Measurements from ENCODE around the gene KCNA10. TPM values are rescaled to one million over a fixed set of nuclear protein-coding genes. Genes with fewer than 3 reads are reported as not detected.

The KCNA10 gene
- total and polyA plus RNA-seq, 10 donors = 0.28 TPM; not detected in 9

DNA sequence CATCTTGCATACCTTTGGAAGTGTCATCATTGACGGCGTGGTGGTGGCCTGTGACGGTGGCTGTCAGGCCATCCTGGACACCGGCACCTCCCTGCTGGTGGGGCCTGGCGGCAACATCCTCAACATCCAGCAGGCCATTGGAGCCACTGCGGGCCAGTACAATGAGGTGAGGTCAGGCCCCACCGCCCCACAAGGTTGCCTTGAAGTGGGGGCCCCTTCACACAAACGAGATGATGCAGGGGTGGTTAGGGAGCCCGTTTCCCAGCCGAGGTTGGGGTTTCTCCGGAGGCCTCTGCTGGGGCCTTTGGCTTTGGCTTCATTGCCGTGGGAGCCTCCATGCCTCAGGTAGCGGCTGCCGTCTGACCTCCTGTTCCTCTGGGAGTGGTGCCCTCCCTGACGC is 29.6 kb downstream of the KCNA10 start:
- TF ChIP-seq POLR2AphosphoS5 (IDR thresholded peaks at IDR 0.05) (no peak), POLR2A (IDR thresholded peaks at IDR 0.05) (no peak)
- TF ChIP-seq, protein P1, sequence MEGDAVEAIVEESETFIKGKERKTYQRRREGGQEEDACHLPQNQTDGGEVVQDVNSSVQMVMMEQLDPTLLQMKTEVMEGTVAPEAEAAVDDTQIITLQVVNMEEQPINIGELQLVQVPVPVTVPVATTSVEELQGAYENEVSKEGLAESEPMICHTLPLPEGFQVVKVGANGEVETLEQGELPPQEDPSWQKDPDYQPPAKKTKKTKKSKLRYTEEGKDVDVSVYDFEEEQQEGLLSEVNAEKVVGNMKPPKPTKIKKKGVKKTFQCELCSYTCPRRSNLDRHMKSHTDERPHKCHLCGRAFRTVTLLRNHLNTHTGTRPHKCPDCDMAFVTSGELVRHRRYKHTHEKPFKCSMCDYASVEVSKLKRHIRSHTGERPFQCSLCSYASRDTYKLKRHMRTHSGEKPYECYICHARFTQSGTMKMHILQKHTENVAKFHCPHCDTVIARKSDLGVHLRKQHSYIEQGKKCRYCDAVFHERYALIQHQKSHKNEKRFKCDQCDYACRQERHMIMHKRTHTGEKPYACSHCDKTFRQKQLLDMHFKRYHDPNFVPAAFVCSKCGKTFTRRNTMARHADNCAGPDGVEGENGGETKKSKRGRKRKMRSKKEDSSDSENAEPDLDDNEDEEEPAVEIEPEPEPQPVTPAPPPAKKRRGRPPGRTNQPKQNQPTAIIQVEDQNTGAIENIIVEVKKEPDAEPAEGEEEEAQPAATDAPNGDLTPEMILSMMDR (IDR thresholded peaks at IDR 0.05 in 8 of 11, conservative IDR thresholded peaks at IDR 0.05 in 3 of 11) = no peak
- Histone ChIP-seq H3K36me3 (no peaks in the 10 kb centered on the region), H3K4me3 (no peak overlapping the region), H3K27ac (no peak overlapping the region), H3K9me3 (no peaks in the 10 kb centered on the region), H3K27me3 (replicated peaks in 1 of 7) (peaks cover 0 to 9% (median 0%) of the 10 kb centered on the region in 7 donors), H3K4me1 (no peaks in the 10 kb centered on the region)
- no peak for DNase-seq
- intact Hi-C loops (cut with DNase I; ENCODE audit: low total_unique reads) = no loop called here
- WGBS, 5 donors = 83 to 93% (median 92%) methylated on average over 12 to 15 of the region's 15 CpGs

DNA sequence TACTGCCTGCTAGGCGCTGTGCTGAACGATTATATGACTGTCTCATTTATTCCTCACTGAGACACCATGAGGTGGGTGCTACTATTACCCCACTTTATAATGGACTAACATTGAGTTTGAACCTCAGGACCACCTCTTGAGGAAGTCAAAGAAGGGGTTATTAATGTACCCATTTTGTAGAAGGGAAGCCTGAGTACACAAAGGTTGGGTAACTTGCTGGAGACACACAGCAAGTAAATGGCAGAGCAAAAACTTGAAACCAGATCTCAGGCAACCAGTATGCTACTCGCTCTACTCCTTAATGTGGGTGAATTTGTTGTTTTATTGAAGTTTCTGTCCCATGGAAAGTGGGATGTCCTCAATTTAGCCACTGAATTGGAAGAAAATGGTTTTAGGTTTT is 30.1 kb downstream of the KCNA10 start:
- Histone ChIP-seq H3K9me3 (no peaks in the 10 kb centered on the region), H3K4me1 (no peaks in the 10 kb centered on the region), H3K36me3 (no peaks in the 10 kb centered on the region), H3K4me3 (no peak overlapping the region), H3K27me3 (replicated peaks in 1 of 7) (peaks cover 0 to 15% (median 0%) of the 10 kb centered on the region in 7 donors), H3K27ac (no peak overlapping the region)
- intact Hi-C loops (cut with DNase I; ENCODE audit: low total_unique reads) = no loop called here
- 59 to 65% (median 63%) methylated on average over 3 of the region's 3 CpGs for WGBS, 5 donors
- DNase-seq = no peak
- TF ChIP-seq, protein P1 (IDR thresholded peaks at IDR 0.05 in 8 of 11, conservative IDR thresholded peaks at IDR 0.05 in 3 of 11) = no peak
- TF ChIP-seq POLR2AphosphoS5 (IDR thresholded peaks at IDR 0.05) = no peak
- TF ChIP-seq POLR2A (IDR thresholded peaks at IDR 0.05) = no peak

DNA sequence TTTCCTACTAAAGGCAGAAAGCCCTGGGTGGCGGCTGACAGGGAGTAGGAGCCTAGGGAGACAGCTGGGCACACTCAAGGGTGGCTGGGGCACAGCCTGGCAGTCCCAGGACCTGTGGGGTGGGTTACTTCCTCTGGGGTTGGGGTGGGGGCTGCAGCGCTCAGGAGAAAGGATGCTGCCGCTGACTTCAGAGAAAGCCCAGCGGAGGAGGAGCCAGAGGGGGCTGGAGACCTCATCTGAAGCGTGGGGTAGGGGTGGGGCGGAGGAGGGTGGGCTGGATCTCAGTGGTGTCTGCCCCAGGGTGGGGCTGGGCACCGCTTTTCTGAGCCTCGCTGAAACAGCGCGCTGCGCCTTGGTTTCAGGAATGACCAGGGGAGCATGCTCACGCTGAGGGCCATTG is 30.8 kb downstream of the KCNA10 start:
- no peak for TF ChIP-seq POLR2A (IDR thresholded peaks at IDR 0.05)
- TF ChIP-seq, protein P1 (IDR thresholded peaks at IDR 0.05 in 8 of 11, conservative IDR thresholded peaks at IDR 0.05 in 3 of 11) = no peak
- no peak for TF ChIP-seq POLR2AphosphoS5 (IDR thresholded peaks at IDR 0.05)
- Histone ChIP-seq H3K36me3 (no peaks in the 10 kb centered on the region), H3K9me3 (no peaks in the 10 kb centered on the region), H3K27me3 (replicated peaks in 1 of 7) (peaks cover 0 to 22% (median 0%) of the 10 kb centered on the region in 7 donors), H3K4me1 (peaks cover 0 to 3% (median 0%) of the 10 kb centered on the region in 6 donors), H3K4me3 (no peak overlapping the region), H3K27ac (no peak overlapping the region)
- intact Hi-C loops (cut with DNase I; ENCODE audit: low total_unique reads) = no loop called here
- 73 to 85% (median 83%) methylated on average over 9 to 12 of the region's 12 CpGs for WGBS, 5 donors
- DNase-seq = no peak

DNA sequence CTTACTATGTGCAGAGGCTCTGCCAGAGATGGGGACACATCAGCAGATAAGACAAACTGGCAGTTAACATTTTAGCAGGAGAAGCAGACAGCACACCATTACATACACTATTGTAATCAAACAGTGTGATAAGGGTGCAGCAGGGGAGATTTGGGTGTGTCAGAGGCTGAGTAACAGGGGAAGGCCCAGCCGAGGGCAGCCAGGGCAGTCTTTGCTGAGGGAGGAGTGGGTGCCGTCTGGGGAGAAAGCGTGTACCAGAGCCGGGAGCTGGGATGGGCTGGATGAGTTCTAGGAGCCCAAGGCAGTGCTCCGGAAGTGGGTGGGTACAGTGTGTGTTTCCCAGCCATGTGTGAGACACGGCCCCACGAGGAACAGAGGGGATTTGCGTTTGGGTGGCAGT is 31.2 kb downstream of the KCNA10 start:
- H3K4me3 ChIP-seq = no peak overlapping the region
- H3K36me3 ChIP-seq = no peaks in the 10 kb centered on the region
- H3K9me3 ChIP-seq = no peaks in the 10 kb centered on the region
- no peak for DNase-seq
- TF ChIP-seq, protein P1 (IDR thresholded peaks at IDR 0.05 in 8 of 11, conservative IDR thresholded peaks at IDR 0.05 in 3 of 11) = no peak
- TF ChIP-seq POLR2A (IDR thresholded peaks at IDR 0.05) = no peak
- no peak for TF ChIP-seq POLR2AphosphoS5 (IDR thresholded peaks at IDR 0.05)
- peaks cover 0 to 26% (median 0%) of the 10 kb centered on the region in 7 donors for H3K27me3 ChIP-seq (replicated peaks in 1 of 7)
- H3K27ac ChIP-seq = no peak overlapping the region
- H3K4me1 ChIP-seq = peaks cover 0 to 7% (median under 1%) of the 10 kb centered on the region in 6 donors
- WGBS, 5 donors = 62 to 87% (median 75%) methylated on average over 8 of the region's 8 CpGs
- intact Hi-C loops (cut with DNase I; ENCODE audit: low total_unique reads) = no loop called here
